ENCODE measurements around the gene CDADC1. TPM values are rescaled to one million over a fixed set of nuclear protein-coding genes. Genes with fewer than 3 reads are reported as not detected.
A peak's percentile ranks its signal among the peaks of the same experiment; 100 is the strongest.

CDADC1 gene
- total RNA-seq, 2 experiments from 2014 or later: 8.6 to 9.0 TPM

- CTCF ChIA-PET: no interaction called here
Measured at GRCh38 chr13:49298416-49298815, 50.7 kb downstream of the CDADC1 start.

GRCh38 chr13:49298903-49299605, 51.3 kb downstream of the CDADC1 start:
- Mint-ChIP-seq H3K9me3 (no peaks in the 10 kb centered on the region), H3K4me1 (ENCODE audit: low read depth) (peaks cover 5% of the 10 kb centered on the region), H3K36me3 (ENCODE audit: low read depth) (peaks cover 2% of the 10 kb centered on the region), H3K27ac (no peak overlapping the region), H3K4me3 (no peak overlapping the region), H3K27me3 (no peaks in the 10 kb centered on the region)
- CTCF ChIA-PET: interaction anchor here (2.2 kb wide), 1 partner anchor 19 kb away, joined by 5 read pairs; no protein-coding TSS in a partner anchor
- intact Hi-C loops (cut with micrococcal nuclease): no loop called here
- TF ChIP-seq CTCF (IDR thresholded peaks at IDR 0.05): no peak
- POLR2A ChIA-PET: interaction anchor here (0.6 to 1.0 kb wide), 3 partner anchors 145 to 308 kb away, joined by 3 read pairs; partner anchors contain the start of genes CAB39L and SETDB2
- DNase-seq (no peak), ATAC-seq (no peak)

More at GRCh38 chr13:49298416-49298815, 50.7 kb downstream of the CDADC1 start:
- Mint-ChIP-seq H3K4me3 (no peak overlapping the region), H3K36me3 (ENCODE audit: low read depth) (peaks cover 2% of the 10 kb centered on the region), H3K9me3 (no peaks in the 10 kb centered on the region), H3K27me3 (no peaks in the 10 kb centered on the region), H3K27ac (no peak overlapping the region), H3K4me1 (ENCODE audit: low read depth) (peaks cover 5% of the 10 kb centered on the region)
- no peak for DNase-seq
- POLR2A ChIA-PET: interaction anchor here (0.6 to 1.0 kb wide), 2 partner anchors 146 to 198 kb away, joined by 3 read pairs; partner anchors contain the start of genes CAB39L and SETDB2
- ATAC-seq: no peak
- no peak for TF ChIP-seq CTCF (IDR thresholded peaks at IDR 0.05)
- intact Hi-C loops (cut with micrococcal nuclease): no loop called here

- Mint-ChIP-seq H3K4me1 (ENCODE audit: low read depth) (peaks cover 5% of the 10 kb centered on the region), H3K36me3 (ENCODE audit: low read depth) (peaks cover 2% of the 10 kb centered on the region), H3K4me3 (no peak overlapping the region), H3K9me3 (no peaks in the 10 kb centered on the region), H3K27me3 (no peaks in the 10 kb centered on the region), H3K27ac (no peak overlapping the region)
- intact Hi-C loops (cut with micrococcal nuclease): no loop called here
- ChIA-PET CTCF (interaction anchor here (0.7 to 2.3 kb wide), 11 partner anchors 8 to 308 kb away, joined by 3 to 28 read pairs (median 3); partner anchors contain the start of gene SETDB2), POLR2A (no interaction called here)
- no peak for ATAC-seq
- DNase-seq: no peak
- no peak for TF ChIP-seq CTCF (IDR thresholded peaks at IDR 0.05)
Measured at GRCh38 chr13:49300276-49300675, 52.6 kb downstream of the CDADC1 start.

GRCh38 chr13:49300739-49301589, 53.2 kb downstream of the CDADC1 start:
- no peaks in the 10 kb centered on the region for H3K27me3 Mint-ChIP-seq
- H3K4me3 Mint-ChIP-seq: peak overlapping the region; percentile 46
- POLR2A ChIA-PET: no interaction called here
- intact Hi-C loops (cut with micrococcal nuclease): loop anchor here (1.0 kb wide), 1 partner anchor 306 kb away; no protein-coding TSS in a partner anchor
- peak; percentile 77 for DNase-seq
- H3K9me3 Mint-ChIP-seq: no peaks in the 10 kb centered on the region
- H3K27ac Mint-ChIP-seq: peak overlapping the region; percentile 73
- peak; percentile 78 for TF ChIP-seq CTCF (IDR thresholded peaks at IDR 0.05)
- peak; percentile 97 for ATAC-seq
- CTCF ChIA-PET: interaction anchor here (0.7 to 2.3 kb wide), 13 partner anchors 9 to 307 kb away, joined by 3 to 28 read pairs (median 3); partner anchors contain the start of gene SETDB2
- peaks cover 5% of the 10 kb centered on the region for H3K4me1 Mint-ChIP-seq (ENCODE audit: low read depth)
- no peaks in the 10 kb centered on the region for H3K36me3 Mint-ChIP-seq (ENCODE audit: low read depth)
